ENCODE data around the gene NES. TPM values are rescaled to one million over a fixed set of nuclear protein-coding genes. Genes with fewer than 3 reads are reported as not detected.
A peak's percentile ranks its signal among the peaks of the same experiment; 100 is the strongest.

Gene NES
- total RNA-seq, 1 experiment from 2014 or later: 483 TPM

DNA sequence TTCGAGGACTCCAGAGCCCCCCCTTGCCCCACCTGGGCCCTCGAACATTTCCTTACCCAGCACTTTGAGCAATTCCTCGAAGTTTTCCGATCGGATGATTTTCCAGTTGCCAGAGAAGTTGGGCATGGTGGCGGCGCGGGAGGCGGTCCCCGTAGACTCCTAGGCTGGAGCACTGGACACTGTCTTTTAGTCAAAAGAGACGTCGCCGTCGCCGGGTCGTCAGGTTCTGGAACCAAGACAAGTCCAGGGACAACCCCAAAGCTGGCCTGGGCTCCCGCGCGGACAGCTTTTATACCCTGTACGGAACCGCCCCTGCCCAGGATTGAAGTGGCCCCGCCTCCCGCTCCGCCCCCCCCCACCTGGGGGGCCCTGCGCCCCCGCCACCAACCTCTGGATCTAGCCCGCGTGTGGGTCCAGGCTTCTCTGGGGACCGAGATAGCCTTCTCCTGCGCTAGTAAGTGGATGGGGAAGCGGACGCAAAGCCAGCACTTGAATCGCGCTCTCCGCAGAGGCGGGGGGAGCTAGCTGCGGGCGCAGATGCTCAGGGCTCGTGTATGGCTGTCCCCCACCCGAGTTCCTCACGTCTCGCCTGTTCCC is 28.2 kb upstream of the NES start, which contains the start of gene CRABP2:
TSS of gene CRABP2 (minus strand) at position 263 of the 597 bp plus-strand sequence. CDS start at position 126, 137 bp downstream.
- DNase-seq (ENCODE audit: low read depth): no peak

DNA sequence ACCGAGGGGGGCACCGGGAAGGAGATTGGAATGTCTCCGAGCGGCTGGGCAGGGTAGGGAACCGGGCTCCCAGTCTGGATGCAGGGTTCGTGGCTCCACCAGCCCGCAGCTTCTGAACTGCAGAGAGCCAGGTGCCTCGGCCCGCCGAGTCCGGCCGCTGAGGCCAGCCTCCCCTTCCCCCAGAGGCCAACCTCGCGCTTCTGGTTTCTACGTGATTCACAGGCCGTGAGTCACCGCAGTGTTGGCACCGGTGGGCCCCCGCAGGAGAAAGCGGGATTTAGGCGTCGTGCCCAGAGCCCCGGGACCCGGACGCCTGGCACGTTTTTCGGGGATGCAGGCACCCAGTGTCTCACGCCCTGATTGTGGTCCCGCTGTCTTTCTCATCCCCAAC is 27.7 kb upstream of the NES start:
- DNase-seq (ENCODE audit: low read depth): peak; percentile 72

- no peak for DNase-seq (ENCODE audit: low read depth)
Observed at GRCh38 chr1:156704166-156704711, 27.0 kb upstream of the NES start.

- DNase-seq (ENCODE audit: low read depth): no peak
Observed at GRCh38 chr1:156703741-156704140, 26.5 kb upstream of the NES start.

GRCh38 chr1:156703336-156703735 is 26.1 kb upstream of the NES start:
- DNase-seq (ENCODE audit: low read depth): no peak

DNA sequence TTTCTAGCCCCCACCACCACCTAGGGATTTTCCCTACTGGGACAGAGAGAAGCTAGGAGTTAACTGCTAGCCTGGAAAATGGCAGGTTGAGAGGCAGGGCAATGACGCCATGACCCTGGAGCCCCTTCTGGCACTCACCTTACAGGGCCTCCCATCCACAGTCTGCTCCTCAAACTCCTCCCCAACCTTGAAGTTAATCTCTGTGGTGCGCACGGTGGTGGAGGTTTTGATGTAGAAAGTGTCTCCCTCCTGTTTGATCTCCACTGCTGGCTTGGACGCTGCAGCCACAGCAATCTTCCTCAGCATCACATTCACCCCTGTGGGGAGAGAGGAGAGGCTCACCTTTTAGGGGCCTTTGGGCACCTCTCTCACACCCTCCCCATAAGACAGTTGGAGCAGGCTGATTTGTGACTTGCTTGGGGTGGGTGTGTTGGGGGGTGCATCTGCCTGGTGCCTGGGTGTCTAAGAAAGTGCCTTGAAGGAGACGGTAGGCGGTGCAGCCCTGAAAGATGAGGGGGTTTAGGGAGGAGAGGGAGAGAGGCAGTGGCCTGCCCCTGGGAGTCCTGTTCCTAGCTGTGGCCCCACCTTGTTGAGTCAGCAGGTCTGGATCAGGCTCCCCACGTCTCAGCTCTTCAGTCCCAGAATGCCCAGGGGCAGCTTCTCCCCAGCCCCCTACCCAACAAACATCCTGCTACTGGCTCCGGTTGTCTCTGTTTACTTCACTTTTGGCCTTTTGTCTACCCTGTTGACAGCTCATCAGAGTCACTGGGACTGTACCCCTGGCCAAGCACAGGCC is 23.7 kb upstream of the NES start:
- no peak for DNase-seq (ENCODE audit: low read depth)

DNA sequence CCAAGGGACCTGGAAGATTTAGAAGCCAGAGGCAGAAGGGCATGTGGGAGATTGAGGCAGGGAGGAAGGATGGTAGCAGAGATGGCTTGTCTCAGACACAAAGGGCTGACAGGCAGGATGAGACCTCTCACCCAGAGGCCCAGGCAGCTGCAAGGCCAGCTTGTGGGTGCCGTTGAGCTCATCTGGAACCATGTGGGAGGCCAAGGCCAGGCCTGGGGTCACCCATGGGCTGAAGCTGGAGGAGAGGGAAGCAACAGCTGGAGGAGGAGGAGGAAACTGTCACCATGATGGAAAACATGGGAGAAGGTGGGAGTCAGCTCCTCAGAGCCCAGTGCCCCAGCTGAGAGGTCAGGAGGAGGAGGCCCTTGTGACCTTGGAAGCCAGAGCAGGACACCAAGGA is 21.8 kb upstream of the NES start:
- no peak for DNase-seq (ENCODE audit: low read depth)

GRCh38 chr1:156697481-156697880 is 20.3 kb upstream of the NES start:
- DNase-seq (ENCODE audit: low read depth): no peak

GRCh38 chr1:156696755-156697154 is 19.5 kb upstream of the NES start:
- no peak for DNase-seq (ENCODE audit: low read depth)

DNA sequence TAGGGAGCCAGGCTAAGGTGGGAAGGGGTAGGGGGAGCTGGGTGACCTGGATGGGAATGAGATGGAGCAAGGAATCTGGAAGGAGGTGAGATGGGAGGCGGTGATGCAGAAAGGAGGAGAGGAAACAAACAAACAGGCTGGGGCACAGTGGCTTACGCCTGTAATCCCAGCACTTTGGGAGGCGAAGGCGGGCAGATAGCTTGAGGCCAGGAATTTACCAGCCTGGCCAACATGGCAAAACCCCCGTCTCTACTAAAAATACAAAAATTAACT is 17.4 kb upstream of the NES start:
- no peak for DNase-seq (ENCODE audit: low read depth)

- DNase-seq (ENCODE audit: low read depth): no peak
Observed at GRCh38 chr1:156693848-156694689, 16.9 kb upstream of the NES start.

DNA sequence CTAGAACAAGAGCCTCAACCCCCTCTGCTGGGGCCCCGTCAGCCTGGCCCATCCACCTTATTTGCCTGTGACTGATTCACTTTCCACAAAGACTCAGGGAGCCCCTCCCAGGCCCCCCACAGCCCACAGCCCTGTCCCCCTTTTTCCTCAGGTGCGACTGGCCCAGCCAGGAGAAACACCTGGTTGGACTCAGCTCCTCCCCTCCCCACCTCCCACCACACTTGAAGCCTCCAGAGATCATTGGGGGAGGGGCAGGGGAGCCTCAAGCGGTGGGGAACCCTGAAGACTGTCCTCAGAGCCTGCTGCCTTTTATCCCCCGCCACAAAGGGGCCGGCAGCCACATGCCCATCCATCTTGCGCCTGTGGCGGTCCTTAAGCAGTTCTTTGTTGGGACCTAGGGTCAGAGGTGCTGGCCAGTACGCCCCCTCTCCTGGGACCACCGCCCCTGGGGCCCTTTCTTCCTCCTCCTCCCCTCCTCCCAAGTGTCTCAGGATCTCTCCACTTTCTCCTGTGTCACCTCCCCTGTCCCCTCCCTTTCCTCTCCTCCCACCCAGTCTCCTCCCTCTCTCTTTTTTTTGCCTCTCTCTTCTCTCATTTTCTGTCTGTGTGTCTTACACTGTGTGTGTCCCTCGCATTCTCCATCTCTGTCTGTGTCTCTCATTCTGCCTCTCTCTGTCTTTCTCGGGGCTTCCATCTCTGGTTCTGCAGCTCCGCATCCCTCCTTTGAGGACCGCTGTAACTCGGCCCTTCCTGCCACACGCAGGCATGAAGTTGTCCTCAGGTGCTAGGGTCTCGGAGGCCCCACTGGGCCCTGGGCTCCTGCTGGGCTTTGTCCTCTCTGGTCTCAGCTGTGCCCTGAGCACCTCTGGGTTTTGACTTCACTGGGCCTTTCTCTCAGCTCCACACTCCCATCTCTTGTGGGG is 16.0 kb upstream of the NES start:
- DNase-seq (ENCODE audit: low read depth): no peak

DNA sequence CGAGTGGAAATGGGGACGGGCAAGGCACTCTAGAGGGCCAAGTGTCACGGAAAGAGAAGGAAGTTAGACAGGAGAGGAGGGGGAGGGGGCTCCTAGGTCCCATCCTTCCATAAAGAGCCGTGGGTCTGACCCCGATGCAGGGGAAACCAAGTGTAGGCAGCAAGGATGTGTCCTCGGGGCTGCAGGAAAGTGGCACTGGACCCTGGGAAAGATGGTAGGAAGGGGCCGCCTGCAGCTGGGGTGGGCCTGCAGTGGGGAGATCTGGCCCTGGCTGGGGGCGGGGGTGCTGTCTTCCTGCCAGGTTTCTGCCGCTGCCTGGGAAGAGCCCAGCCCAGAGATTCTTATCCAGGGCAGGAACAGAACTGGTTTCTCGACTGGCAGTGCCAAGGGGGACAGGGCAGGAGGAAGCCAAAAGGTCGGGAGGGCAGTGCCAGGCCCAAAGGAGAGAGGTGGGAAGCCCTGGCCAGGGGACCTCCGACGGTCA is 15.3 kb upstream of the NES start:
- DNase-seq (ENCODE audit: low read depth): no peak

DNA sequence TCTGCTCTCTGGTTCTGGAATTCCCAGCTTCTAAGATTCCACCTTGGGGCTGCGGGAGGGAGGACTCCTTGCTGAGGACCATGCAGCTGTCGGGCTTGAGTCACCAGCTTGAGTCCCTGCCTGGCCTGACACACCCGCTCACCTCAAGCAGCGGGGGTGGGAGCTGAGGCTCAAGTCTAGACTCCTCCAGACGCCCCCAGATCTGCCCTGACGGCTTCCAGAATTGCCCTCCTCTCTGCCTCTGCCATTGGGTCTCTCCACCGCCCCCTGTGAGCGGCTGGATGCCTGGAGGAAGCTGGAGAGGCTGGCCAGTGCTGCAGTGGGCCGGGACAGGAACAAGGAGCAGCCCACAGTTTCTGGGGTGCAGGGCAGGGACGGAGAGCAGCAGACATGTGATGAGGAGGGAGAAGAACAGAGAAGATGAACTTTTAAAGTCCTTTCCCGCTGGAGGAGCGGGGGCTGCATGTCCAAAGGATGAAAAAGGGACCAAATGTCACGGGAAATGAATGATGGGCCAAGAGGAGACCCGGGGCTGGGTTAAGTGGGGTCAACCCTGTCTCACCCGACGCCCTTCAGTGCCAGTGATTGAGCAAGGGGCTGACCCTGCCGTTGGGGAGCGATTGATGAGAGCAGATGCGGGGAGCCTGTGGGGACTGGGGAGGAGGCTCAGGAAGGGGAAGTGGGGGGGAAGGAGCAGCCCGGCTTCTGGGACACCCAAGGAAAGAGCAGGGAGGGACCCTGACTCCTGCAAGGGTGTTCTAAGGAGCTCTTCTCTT is 14.6 kb upstream of the NES start:
- DNase-seq (ENCODE audit: low read depth): peak; percentile 87

DNA sequence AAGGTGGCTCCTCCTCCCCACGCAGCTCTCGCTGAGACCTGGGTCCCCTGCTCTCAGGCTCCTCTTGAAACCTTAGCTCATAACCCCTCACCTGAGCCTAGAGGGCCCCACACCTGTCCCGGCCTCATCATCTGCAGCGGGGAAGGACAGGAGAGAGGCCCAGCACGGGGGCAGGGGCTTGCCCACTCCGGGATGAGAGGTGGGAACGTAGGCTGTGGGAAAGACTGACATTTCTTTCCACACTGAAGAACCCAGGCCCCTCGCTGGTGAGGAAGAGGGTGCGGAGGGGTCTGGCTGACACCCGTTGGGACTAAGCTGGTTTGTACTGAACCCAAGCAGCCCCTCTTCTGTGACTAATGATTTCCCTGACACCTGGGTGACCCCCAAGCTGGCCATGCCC is 14.0 kb upstream of the NES start:
- no peak for DNase-seq (ENCODE audit: low read depth)

- DNase-seq (ENCODE audit: low read depth): no peak
Observed at GRCh38 chr1:156690675-156691036, 13.4 kb upstream of the NES start.

DNA sequence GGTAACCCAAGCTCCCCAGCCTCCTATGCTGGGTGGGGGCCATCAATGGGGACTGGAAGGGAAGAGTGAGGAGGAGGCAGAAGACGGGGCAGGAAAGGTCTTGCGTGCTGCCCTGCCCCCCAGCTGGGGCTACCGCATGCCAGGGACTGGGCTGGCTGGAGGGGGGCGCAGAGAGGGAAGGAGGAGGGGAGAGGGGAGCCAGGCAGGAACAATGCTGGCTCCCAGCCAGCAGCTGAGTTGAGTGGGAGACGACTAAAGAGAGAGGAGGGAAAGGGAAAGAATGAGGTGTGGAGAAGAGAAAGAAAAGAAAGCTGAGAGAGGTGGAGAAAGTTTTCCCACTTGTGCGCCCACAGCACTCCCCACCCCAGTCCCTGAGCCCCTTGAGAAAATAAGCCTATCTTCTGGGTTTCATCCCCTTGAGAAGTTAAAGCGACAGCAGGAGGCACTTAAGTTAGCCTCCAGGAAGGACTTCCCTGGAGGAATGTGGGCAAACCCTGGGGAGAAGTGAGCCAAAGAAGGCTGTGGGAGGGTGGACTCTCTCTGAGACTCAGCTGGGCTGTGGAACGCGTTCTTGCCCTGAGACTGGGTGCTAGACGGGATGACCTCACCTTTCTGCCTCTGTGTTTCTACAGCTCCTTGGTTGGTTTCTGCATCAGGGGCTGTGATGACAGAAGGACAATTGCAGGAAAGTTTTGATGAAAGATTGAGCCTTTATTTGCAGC is 12.9 kb upstream of the NES start:
- no peak for DNase-seq (ENCODE audit: low read depth)

- peak; percentile 84 for DNase-seq (ENCODE audit: low read depth)
Observed at GRCh38 chr1:156689035-156689952, 12.1 kb upstream of the NES start.

Data from LHCN-M2 (cell line).